ENCODE results near the gene FAF2. TPM values are rescaled to one million over a fixed set of nuclear protein-coding genes. Genes with fewer than 3 reads are reported as not detected.

FAF2 gene
- total and polyA plus RNA-seq, 12 donors, result 21.2 to 68.2 (median 40.6) TPM

DNA sequence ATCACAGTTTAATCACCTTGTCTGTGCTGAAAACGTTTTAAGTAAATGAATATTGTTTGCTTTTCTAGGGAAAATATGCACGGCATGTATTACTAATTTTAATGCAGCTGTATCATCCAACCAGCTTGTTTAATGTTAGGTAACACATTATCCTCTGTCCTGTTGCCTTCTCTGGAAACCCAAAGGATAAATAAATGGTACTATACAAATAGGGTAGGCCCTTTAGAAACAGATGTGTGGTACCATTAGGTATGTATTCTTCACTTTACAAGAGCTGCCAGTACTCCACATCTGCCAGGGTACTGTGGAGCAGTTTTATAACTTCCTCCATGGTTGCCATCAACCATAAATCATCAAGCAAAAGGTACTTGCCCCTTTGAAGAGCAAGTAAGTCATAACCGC lies 42.9 kb downstream of the FAF2 start:
- Histone ChIP-seq H3K36me3 (replicated peaks in 1 of 2) (peaks cover 0 to 81% of the 10 kb centered on the region in 2 donors), H3K4me1 (replicated peaks in 1 of 2) (peaks cover 0 to 8% of the 10 kb centered on the region in 2 donors), H3K4me3 (no peak overlapping the region), H3K27me3 (no peaks in the 10 kb centered on the region), H3K9me3 (replicated peaks in 1 of 3) (no peaks in the 10 kb centered on the region), H3K27ac (no peak overlapping the region)
- intact Hi-C loops (cut with DNase I), result no loop called here
- no peak for DNase-seq
- no peak for TF ChIP-seq POLR2A (IDR thresholded peaks at IDR 0.05)
- TF ChIP-seq, protein P1, sequence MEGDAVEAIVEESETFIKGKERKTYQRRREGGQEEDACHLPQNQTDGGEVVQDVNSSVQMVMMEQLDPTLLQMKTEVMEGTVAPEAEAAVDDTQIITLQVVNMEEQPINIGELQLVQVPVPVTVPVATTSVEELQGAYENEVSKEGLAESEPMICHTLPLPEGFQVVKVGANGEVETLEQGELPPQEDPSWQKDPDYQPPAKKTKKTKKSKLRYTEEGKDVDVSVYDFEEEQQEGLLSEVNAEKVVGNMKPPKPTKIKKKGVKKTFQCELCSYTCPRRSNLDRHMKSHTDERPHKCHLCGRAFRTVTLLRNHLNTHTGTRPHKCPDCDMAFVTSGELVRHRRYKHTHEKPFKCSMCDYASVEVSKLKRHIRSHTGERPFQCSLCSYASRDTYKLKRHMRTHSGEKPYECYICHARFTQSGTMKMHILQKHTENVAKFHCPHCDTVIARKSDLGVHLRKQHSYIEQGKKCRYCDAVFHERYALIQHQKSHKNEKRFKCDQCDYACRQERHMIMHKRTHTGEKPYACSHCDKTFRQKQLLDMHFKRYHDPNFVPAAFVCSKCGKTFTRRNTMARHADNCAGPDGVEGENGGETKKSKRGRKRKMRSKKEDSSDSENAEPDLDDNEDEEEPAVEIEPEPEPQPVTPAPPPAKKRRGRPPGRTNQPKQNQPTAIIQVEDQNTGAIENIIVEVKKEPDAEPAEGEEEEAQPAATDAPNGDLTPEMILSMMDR (IDR thresholded peaks at IDR 0.05), result no peak
- 74 to 82% (median 77%) methylated on average over 3 of the region's 3 CpGs for WGBS, 4 donors

GRCh38 chr5:176491901-176492300 lies 43.7 kb downstream of the FAF2 start:
- 89 to 94% (median 92%) methylated on average over 8 of the region's 8 CpGs for WGBS, 4 donors
- TF ChIP-seq POLR2A (IDR thresholded peaks at IDR 0.05), result no peak
- TF ChIP-seq, protein P1 (IDR thresholded peaks at IDR 0.05), result no peak
- H3K4me1 ChIP-seq (replicated peaks in 1 of 2), result peaks cover 0 to 8% of the 10 kb centered on the region in 2 donors
- peak overlapping the region in 1 of 5 donors; percentile 29 for H3K27ac ChIP-seq
- H3K4me3 ChIP-seq, result no peak overlapping the region
- no peak for DNase-seq
- no peaks in the 10 kb centered on the region for H3K9me3 ChIP-seq (replicated peaks in 1 of 3)
- H3K27me3 ChIP-seq, result no peaks in the 10 kb centered on the region
- H3K36me3 ChIP-seq (replicated peaks in 1 of 2), result peaks cover 0 to 82% of the 10 kb centered on the region in 2 donors
- intact Hi-C loops (cut with DNase I), result no loop called here

DNA sequence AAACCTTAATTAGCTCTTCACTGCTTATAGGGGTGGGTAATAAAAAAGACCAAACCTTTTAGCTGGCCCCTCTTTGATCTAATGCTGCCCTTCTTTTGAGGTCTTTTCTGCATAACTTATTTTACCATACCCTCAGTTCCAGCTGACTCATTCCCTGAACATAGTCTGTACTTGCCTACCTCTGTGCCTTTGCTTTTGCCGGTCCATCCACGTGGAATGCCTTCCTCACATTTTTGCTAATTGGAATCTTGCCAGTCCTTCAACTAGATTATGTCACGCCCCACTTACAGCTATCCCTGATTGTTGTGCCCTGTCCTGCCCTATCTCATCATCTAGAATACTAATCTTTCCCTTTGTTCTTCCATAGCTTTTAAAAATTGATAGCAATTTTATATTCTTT lies 44.2 kb downstream of the FAF2 start:
- no peaks in the 10 kb centered on the region for H3K9me3 ChIP-seq (replicated peaks in 1 of 3)
- TF ChIP-seq POLR2A (IDR thresholded peaks at IDR 0.05), result no peak
- TF ChIP-seq, protein P1 (IDR thresholded peaks at IDR 0.05), result no peak
- H3K27me3 ChIP-seq, result no peaks in the 10 kb centered on the region
- DNase-seq, result peak in 2 of 7 donors; percentile 31 to 35
- H3K4me1 ChIP-seq (replicated peaks in 1 of 2), result peaks cover 0 to 8% of the 10 kb centered on the region in 2 donors
- H3K27ac ChIP-seq, result peak overlapping the region in 1 of 5 donors; percentile 29
- intact Hi-C loops (cut with DNase I), result no loop called here
- H3K36me3 ChIP-seq (replicated peaks in 1 of 2), result peaks cover 0 to 83% of the 10 kb centered on the region in 2 donors
- 31 to 47% (median 42%) methylated on average over 3 of the region's 3 CpGs for WGBS, 4 donors
- H3K4me3 ChIP-seq, result no peak overlapping the region

DNA sequence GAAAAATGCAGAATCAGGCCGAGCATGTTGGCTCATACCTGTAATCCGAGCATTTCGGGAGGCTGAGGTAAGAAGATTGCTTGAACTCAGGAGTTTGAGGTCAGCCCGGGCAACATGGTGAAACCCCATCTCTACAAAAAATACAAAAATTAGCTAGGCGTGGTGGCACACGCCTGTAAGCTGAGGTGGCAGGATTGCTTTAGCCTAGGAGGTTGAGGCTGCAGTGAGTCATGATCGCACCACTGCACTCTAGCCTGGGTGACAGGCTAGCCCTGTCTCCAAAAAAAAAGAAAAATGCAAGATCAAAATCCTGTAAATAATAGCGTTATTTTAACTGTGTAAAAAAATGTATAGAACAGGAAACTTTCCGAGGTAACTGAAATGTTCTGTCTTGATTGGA lies 49.7 kb downstream of the FAF2 start:
- 90 to 94% (median 92%) methylated on average over 9 of the region's 9 CpGs for WGBS, 4 donors
- TF ChIP-seq, protein P1 (IDR thresholded peaks at IDR 0.05), result no peak
- TF ChIP-seq POLR2A (IDR thresholded peaks at IDR 0.05), result no peak
- no peaks in the 10 kb centered on the region for H3K4me1 ChIP-seq (replicated peaks in 1 of 2)
- H3K9me3 ChIP-seq (replicated peaks in 1 of 3), result no peaks in the 10 kb centered on the region
- no peak for DNase-seq
- no peaks in the 10 kb centered on the region for H3K27me3 ChIP-seq
- peaks cover 0 to 99% of the 10 kb centered on the region in 2 donors for H3K36me3 ChIP-seq (replicated peaks in 1 of 2)
- no peak overlapping the region for H3K27ac ChIP-seq
- intact Hi-C loops (cut with DNase I), result no loop called here
- no peak overlapping the region for H3K4me3 ChIP-seq

All from adrenal gland (tissue), 12 donors.